Chondrocyte (in vitro differentiated cells): ENCODE measurements around the gene PLOD3. TPM values are rescaled to one million over a fixed set of nuclear protein-coding genes. Genes with fewer than 3 reads are reported as not detected.

Experiments used
- DNase-seq: peaks from one replicate; pipeline ENCODE4 v3.0.0; 2021; ENCODE audit warnings: mixed read lengths, low spot score
- H3K27ac Mint-ChIP-seq: one replicate; pipeline ENCODE4 v1.8.0; 2021; ENCODE audit warnings: mild to moderate bottlenecking, moderate library complexity, mixed read lengths; ENCODE audit not compliant: unreplicated experiment
- H3K27me3 Mint-ChIP-seq: 2 replicates; pipeline ENCODE4 v1.8.0; 2021; ENCODE audit warnings: low read depth, mixed read lengths
- H3K36me3 Mint-ChIP-seq: 2 replicates; pipeline ENCODE4 v1.8.0; 2021; ENCODE audit warnings: low read depth, mixed read lengths
- H3K4me1 Mint-ChIP-seq: 2 replicates; pipeline ENCODE4 v1.8.0; 2021; ENCODE audit warnings: low read depth, mild to moderate bottlenecking, mixed read lengths
- H3K4me3 Mint-ChIP-seq: one replicate; pipeline ENCODE4 v1.8.0; 2021; ENCODE audit warnings: mild to moderate bottlenecking, moderate library complexity, mixed read lengths; ENCODE audit not compliant: unreplicated experiment
- H3K9me3 Mint-ChIP-seq: 2 replicates; pipeline ENCODE4 v1.8.0; 2021; ENCODE audit warnings: low read depth, mixed read lengths
- CTCF ChIP-seq: fragments of 200-600 bp; sonication (generic); IDR thresholded peaks from 2 replicates; pipeline ENCODE4 v1.5.0; 2021; ENCODE audit warnings: antibody characterized with exemption, mild to moderate bottlenecking, moderate library complexity
- total RNA-seq: library from RNA; stranded (reverse); gene quantifications from 3 replicates; pipeline ENCODE4 v1.2.1, GENCODE V29; 2021

The PLOD3 gene
- total RNA-seq, 1 donor from 2014 or later = 156 TPM

GRCh38 chr7:101235522-101235921, 18.1 kb upstream of the PLOD3 start:
- TF ChIP-seq CTCF = no peak
- DNase-seq = no peak
- no peak overlapping the region for H3K4me3 Mint-ChIP-seq
- H3K27ac Mint-ChIP-seq = no peak overlapping the region
- no peaks in the 10 kb centered on the region for H3K27me3 Mint-ChIP-seq
- H3K36me3 Mint-ChIP-seq = peaks cover 4% of the 10 kb centered on the region
- no peaks in the 10 kb centered on the region for H3K9me3 Mint-ChIP-seq
- peaks cover 9% of the 10 kb centered on the region for H3K4me1 Mint-ChIP-seq

- peak; percentile 66 for TF ChIP-seq CTCF
- Mint-ChIP-seq H3K9me3 (no peaks in the 10 kb centered on the region), H3K4me3 (no peak overlapping the region), H3K27ac (no peak overlapping the region), H3K36me3 (peaks cover 3% of the 10 kb centered on the region), H3K27me3 (no peaks in the 10 kb centered on the region), H3K4me1 (peaks cover 9% of the 10 kb centered on the region)
- DNase-seq = no peak
Observed at GRCh38 chr7:101235050-101235449, 17.7 kb upstream of the PLOD3 start.

GRCh38 chr7:101234636-101235035, 17.3 kb upstream of the PLOD3 start:
- TF ChIP-seq CTCF = no peak
- peaks cover 9% of the 10 kb centered on the region for H3K4me1 Mint-ChIP-seq
- H3K4me3 Mint-ChIP-seq = no peak overlapping the region
- H3K27ac Mint-ChIP-seq = no peak overlapping the region
- no peaks in the 10 kb centered on the region for H3K9me3 Mint-ChIP-seq
- H3K27me3 Mint-ChIP-seq = no peaks in the 10 kb centered on the region
- DNase-seq = no peak
- peaks cover 3% of the 10 kb centered on the region for H3K36me3 Mint-ChIP-seq

- Mint-ChIP-seq H3K4me3 (no peak overlapping the region), H3K27ac (no peak overlapping the region), H3K4me1 (peaks cover 9% of the 10 kb centered on the region)
Observed at GRCh38 chr7:101233907-101234547, 16.6 kb upstream of the PLOD3 start.

GRCh38 chr7:101232141-101232850, 14.9 kb upstream of the PLOD3 start:
- Mint-ChIP-seq H3K4me3 (no peak overlapping the region), H3K27ac (peak overlapping the region; percentile 75), H3K9me3 (no peaks in the 10 kb centered on the region), H3K36me3 (peaks cover 5% of the 10 kb centered on the region), H3K27me3 (no peaks in the 10 kb centered on the region), H3K4me1 (peaks cover 5% of the 10 kb centered on the region)
- TF ChIP-seq CTCF = no peak
- no peak for DNase-seq

More at GRCh38 chr7:101233907-101234547, 16.6 kb upstream of the PLOD3 start:
- Mint-ChIP-seq H3K9me3 (no peaks in the 10 kb centered on the region), H3K27me3 (no peaks in the 10 kb centered on the region), H3K36me3 (peaks cover 3% of the 10 kb centered on the region)
- no peak for DNase-seq
- no peak for TF ChIP-seq CTCF
